HG03469 (cell line): ENCODE results near the gene METAP1.
A peak's percentile ranks its signal among the peaks of the same experiment; 100 is the strongest.
"Not testable (repeated sequence)": the region's sequence is repeated elsewhere in the genome, so short reads cannot be mapped to it uniquely, and the experiment has no call there.

Experiments
- ATAC-seq: cut with Tn5 transposase; IDR thresholded peaks from one replicate; pipeline ENCODE4 v1.9.1; 2021; ENCODE audit warnings: mild to moderate bottlenecking, moderate library complexity, moderate number of reproducible peaks; ENCODE audit not compliant: unreplicated experiment

METAP1 gene

GRCh38 chr4:98996765-98997068 is 1.2 kb downstream of the METAP1 start:
- ATAC-seq: no peak

DNA sequence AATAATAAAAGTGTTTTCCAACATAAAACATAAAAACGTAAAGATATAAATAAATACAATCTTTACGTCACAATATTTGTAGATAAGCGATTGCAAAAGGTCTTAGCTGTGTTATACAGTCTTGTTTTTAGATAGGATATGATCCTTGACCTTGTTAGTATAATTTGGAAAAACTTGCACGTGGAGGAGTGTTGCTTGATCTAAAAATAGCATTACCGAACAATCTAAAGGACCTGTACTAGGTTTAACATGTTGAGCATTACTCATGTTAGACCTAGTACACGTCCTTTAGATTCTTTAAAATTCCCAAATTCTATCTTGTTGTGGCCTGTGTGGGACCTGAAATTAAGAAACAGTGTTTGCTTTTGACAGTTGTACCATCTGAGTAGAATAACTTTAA is 1.6 kb downstream of the METAP1 start:
- ATAC-seq: no peak

DNA sequence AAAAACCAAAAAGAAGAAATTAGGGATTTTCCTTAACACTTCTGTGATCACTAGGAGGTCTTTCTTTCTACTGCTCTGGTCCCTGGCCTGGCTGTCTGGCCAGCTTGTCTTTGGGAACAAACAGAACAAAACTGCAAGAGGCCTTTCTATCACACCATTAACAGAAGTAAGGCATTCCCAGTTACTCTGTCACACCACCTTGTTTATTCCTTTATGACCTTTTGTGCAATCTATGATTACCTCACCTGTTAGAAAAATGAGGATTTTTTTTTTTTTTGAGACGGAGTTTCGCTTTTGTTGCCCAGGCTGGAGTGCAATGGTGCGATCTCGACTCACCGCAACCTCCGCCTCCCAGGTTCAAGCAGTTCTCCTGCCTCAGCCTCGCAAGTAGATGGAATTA is 3.0 kb downstream of the METAP1 start:
- no peak for ATAC-seq

- ATAC-seq: no peak
Measured at GRCh38 chr4:99002279-99002678, 6.8 kb downstream of the METAP1 start.

GRCh38 chr4:99008051-99008450 is 12.5 kb downstream of the METAP1 start:
- ATAC-seq: no peak

- ATAC-seq: no peak
Measured at GRCh38 chr4:99011910-99012309, 16.4 kb downstream of the METAP1 start.

DNA sequence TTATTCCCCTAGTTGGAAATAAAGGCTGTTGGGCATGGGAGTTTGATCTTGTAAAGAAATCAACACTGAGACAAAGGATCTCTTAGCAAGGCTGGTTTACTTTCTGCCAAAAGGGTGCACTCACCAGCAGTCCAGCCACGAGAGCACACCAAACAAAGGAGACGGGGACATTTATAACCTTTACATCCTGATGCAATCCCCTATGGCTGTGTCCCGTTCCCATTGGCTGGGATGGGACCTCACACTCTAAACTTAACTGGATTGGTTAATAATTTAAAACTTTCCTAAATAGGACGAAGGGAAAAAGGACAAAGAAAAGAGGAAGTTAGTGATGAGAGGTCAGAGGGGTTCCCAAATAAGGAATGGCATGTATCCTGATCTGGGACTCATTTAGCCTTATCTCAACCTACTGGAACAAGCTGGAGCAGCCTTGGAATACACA is 17.9 kb downstream of the METAP1 start:
- no peak for ATAC-seq

GRCh38 chr4:99013884-99014523 is 18.5 kb downstream of the METAP1 start:
- ATAC-seq: no peak

DNA sequence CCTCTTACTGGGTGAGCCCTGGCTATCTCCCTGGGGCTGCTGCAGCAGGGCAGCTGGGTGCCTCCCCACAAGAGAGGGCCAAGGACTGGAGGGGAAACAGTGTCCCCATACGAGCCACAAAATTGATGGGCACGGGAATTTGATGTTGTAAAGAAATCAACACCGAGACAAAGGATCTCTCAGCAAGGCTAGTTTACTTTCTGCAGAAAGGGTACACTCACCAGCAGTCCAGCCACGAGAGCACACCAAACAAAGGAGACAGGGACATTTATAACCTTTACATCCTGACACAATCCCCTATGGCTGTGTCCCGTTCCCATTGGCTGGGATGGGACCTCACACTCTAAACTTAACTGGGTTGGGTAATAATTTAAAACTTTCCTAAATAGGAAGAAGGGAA is 25.9 kb downstream of the METAP1 start:
- no peak for ATAC-seq

GRCh38 chr4:99022566-99022965 is 27.0 kb downstream of the METAP1 start:
- ATAC-seq: no peak

DNA sequence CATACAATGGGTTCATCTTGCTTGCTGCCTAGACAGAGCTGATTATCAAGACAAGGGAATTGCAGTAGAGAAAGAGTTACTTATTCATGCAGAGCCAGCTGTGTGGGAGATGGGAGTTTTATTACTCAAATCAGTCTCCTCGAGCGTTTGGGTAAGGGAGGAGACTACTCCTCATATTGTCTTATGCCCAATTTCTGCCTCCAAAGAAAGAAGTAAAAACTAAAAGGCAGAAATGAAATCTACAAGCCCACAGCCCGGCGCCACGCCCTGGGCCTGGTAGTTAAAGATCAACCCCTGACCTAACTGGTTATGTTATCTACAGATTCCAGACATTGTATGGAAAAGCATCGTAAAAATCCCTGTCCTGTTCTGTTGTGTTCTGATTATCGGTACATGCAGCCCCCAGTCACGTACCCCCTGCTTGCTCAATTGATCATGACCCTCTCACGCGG is 28.3 kb downstream of the METAP1 start:
- ATAC-seq: not testable (repeated sequence)

DNA sequence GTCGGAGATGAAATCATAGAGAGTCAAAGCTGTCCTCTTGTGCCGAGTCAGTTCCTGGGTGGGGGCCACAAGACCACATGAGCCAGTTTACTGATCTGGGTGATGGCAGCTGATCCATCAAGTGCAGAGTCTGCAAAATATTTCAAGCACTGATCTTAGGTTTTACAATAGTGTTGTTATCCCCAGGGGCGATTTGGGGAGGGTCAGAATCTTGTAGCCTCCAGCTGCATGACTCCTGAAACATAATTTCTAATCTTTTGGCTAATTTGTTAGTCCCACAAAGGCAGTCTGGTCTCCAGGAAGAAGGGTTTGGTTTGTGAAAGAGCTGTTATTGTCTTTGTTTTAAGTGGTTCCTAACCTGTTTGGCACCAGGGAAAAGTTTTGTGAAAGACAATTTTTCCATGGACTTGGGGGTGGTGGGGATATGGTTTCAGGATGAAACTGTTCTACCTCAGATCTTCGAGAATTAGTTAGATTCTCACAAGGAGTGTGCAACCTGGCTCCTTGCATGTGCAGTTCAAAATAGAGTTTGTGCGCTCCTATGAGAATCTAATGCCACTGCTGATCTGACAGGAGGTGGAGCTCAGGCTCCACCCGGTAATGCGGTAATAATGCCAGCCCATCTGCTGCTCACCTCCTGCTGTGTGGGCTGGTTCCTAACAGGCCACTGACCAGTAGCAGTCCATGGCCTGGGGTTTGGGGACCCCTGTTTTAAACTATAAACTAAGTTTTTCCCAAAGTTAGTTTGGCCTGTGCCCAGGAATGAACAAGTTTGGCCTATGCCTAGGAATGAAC is 29.2 kb downstream of the METAP1 start:
- ATAC-seq: no peak

DNA sequence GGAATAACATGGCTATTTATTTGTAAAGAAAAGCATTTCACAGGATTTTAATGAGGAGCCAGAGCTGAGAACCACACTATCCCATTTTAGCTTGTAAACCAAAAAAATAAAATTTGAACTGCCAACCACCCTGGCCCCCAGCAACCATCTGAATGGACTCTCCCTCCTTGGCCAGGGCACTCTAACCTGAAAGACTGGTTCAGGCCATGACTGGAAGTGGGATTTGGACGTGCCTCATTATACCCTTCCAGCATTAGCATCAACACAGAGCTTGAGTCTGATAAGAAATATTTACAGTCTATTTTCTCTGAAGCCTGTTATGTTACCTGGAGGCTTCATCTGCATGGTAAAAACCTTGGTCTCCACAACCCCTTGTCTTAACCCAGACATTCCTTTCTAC is 30.0 kb downstream of the METAP1 start:
- no peak for ATAC-seq

- ATAC-seq: no peak
Measured at GRCh38 chr4:99027304-99027703, 31.8 kb downstream of the METAP1 start.

- ATAC-seq: no peak
Measured at GRCh38 chr4:99028187-99028586, 32.7 kb downstream of the METAP1 start.

DNA sequence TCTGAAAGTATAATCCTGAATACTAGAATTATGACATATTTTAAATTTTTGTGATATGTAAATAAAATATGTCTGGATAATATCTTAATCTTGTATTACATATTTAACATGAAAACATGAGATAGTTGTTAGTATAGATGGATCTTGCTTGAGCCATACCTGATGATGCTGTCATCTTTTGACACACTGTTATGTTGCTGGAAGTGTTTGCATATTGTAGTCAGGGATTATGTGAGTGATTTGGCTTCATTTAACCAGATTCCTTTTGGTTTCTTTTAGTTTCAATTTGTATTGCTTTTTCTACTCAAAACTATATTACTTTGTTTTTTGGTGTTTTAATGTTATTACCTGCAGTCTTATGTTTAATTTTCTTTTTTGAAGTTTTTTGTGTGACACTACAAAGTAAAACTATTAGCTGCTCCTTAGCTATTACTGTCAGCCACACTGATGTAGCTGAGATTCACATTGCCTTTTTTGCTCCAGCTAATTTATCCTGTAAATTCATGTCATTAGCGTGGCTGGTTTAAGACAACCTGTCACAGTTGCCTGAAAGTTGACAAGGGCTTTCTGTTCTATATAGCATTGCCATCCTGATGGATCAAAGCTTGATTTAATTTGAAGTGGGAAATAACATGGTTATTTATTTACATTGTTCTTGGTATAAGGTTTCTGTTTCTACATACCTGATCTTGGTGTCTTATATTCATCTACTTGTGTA is 33.7 kb downstream of the METAP1 start:
- peak; percentile 60 for ATAC-seq

GRCh38 chr4:99029852-99030251 is 34.3 kb downstream of the METAP1 start:
- no peak for ATAC-seq

GRCh38 chr4:99033956-99034355 is 38.4 kb downstream of the METAP1 start:
- no peak for ATAC-seq

GRCh38 chr4:99038213-99038612 is 42.7 kb downstream of the METAP1 start:
- ATAC-seq: no peak

DNA sequence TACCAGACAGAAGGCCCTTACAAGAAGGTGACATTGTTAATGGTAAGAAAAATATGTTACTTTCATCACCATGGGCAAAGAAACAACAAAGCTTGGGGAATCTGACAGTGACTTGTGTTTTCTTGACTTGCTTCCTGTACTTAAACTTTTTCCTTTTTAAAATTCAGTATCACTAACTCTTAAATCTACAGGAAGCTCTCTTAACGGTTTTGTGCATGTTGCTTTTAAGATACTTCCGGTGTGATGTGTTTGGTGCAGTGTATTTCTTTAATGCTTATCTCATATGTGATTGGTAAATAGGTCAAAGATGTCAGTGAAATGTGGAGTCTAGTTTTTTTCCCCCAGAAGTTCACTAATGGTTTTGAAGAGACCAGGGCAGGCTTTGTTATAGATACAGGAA is 47.8 kb downstream of the METAP1 start:
- ATAC-seq: no peak

DNA sequence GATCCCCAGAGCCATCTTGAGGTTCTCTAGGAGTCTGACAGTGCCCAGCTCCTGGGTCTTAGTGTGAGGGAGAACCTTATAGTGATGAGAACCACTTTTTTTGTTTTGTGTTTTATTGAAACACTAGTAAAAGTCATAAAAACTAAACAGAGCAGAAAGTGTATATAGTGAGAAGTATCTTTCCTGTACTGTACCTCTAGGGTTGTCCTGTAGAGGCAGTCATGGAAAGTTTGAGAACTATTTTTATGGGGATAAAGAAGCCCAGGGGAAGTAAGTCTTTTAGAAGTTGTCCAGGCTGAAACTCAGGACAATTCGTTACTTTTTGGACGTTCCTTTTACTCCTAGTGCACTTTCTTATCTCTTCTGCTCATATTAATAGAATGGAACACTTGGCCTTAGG is 52.2 kb downstream of the METAP1 start:
- no peak for ATAC-seq

DNA sequence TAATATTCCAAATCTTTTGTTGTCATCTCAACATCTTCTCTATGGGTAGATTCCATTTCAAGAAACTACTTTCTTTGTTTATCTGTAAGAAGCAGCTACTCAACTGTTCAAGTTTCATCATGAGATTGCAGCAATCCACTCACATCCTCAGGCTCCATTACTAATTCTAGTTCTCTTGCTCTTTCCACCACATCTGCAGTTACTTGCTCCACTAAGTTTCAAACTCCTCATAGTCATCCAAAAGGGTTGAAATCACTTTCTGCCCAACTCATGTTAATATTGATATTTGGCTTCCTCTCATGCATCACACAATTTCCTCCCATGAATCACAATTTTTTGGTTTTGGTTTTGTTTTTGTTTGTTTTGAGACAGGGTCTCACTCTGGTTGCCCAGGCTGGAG is 57.4 kb downstream of the METAP1 start:
- no peak for ATAC-seq
